WTC11 (cell line): Measurements from ENCODE around the gene SPINDOC. TPM values are rescaled to one million over a fixed set of nuclear protein-coding genes. Genes with fewer than 3 reads are reported as not detected.
A peak's percentile ranks its signal among the peaks of the same experiment; 100 is the strongest.

Experiments
- ATAC-seq: fragments of 200-7000 bp; cut with Tn5 transposase; 2 replicates; pipeline ENCODE4 v1.10.0; 2021; ENCODE audit warnings: mild to moderate bottlenecking, moderate library complexity
- CTCF ChIA-PET: fragments of 300-600 bp; sonication (Branson Sonifier 250); formaldehyde crosslinking; loops from one replicate; lab custom pipeline; 2021; ENCODE audit warnings: antibody characterized with exemption; lab: Charles Lee
- POLR2A ChIA-PET: fragments of 350-600 bp; sonication (Branson Sonifier 250); formaldehyde crosslinking; loops from one replicate; lab custom pipeline; 2021; ENCODE audit warnings: antibody characterized with exemption; lab: Charles Lee
- DNase-seq: peaks from one replicate; pipeline ENCODE4 v3.0.0; 2021; ENCODE audit warnings: low spot score
- H3K27ac Mint-ChIP-seq: 2 replicates; pipeline ENCODE4 v1.8.0; 2021; ENCODE audit warnings: mixed read lengths
- H3K27me3 Mint-ChIP-seq: 2 replicates; pipeline ENCODE4 v1.8.0; 2021; ENCODE audit warnings: low read depth, mild to moderate bottlenecking, moderate library complexity, mixed read lengths
- H3K36me3 Mint-ChIP-seq: 2 replicates; pipeline ENCODE4 v1.8.0; 2021; ENCODE audit warnings: mixed read lengths
- H3K4me1 Mint-ChIP-seq: 2 replicates; pipeline ENCODE4 v1.8.0; 2022; ENCODE audit warnings: mixed read lengths
- H3K4me3 Mint-ChIP-seq: 2 replicates; pipeline ENCODE4 v1.8.0; 2021; ENCODE audit warnings: mild to moderate bottlenecking, moderate library complexity, mixed read lengths
- H3K9me3 Mint-ChIP-seq: 2 replicates; pipeline ENCODE4 v1.8.0; 2021; ENCODE audit warnings: mixed read lengths
- ATF3 ChIP-seq: sonication (generic); formaldehyde crosslinking; conservative IDR thresholded peaks from 2 replicates; pipeline ENCODE4 v1.8.1; 2022; ENCODE audit warnings: mild to moderate bottlenecking, missing genetic modification reagents
- ATF6 ChIP-seq: sonication (generic); formaldehyde crosslinking; IDR thresholded peaks from 2 replicates; pipeline ENCODE4 v1.8.1; 2023; ENCODE audit warnings: mild to moderate bottlenecking, missing genetic modification reagents
- CREM ChIP-seq: sonication (generic); formaldehyde crosslinking; IDR thresholded peaks from 2 replicates; pipeline ENCODE4 v1.8.1; 2022; ENCODE audit warnings: mild to moderate bottlenecking, missing genetic modification reagents, moderate library complexity
- CTCF ChIP-seq: fragments of 200-600 bp; IDR thresholded peaks from 2 replicates; pipeline ENCODE4 v1.8.0; 2022; ENCODE audit warnings: antibody characterized with exemption
- EMX1 ChIP-seq: fragments of 250-450 bp; sonication (Bioruptor Pico); IDR thresholded peaks from 2 replicates; pipeline ENCODE4 v1.8.0; 2021; ENCODE audit warnings: mild to moderate bottlenecking
- ESRRA ChIP-seq: sonication (generic); formaldehyde crosslinking; IDR thresholded peaks from 2 replicates; pipeline ENCODE4 v1.8.1; 2022; ENCODE audit warnings: mild to moderate bottlenecking, missing genetic modification reagents, borderline replicate concordance
- FOXP1 ChIP-seq: sonication (generic); formaldehyde crosslinking; IDR thresholded peaks from 2 replicates; pipeline ENCODE4 v1.8.0; 2022; ENCODE audit warnings: missing genetic modification reagents, mild to moderate bottlenecking, moderate library complexity, borderline replicate concordance
- GTF2I ChIP-seq: fragments of 250-450 bp; sonication (Bioruptor Pico); conservative IDR thresholded peaks from 2 replicates; pipeline ENCODE4 v1.4.0; 2021; ENCODE audit warnings: mild to moderate bottlenecking
- IRF1 ChIP-seq: sonication (generic); formaldehyde crosslinking; IDR thresholded peaks from 2 replicates; pipeline ENCODE4 v1.8.0; 2023; ENCODE audit warnings: missing genetic modification reagents
- NFATC4 ChIP-seq: fragments of 250-450 bp; sonication (Bioruptor Pico); IDR thresholded peaks from 2 replicates; pipeline ENCODE4 v1.9.0; 2021; ENCODE audit warnings: mild to moderate bottlenecking
- NFE2L1 ChIP-seq: sonication (generic); formaldehyde crosslinking; IDR thresholded peaks from 2 replicates; pipeline ENCODE4 v1.8.1; 2023; ENCODE audit warnings: missing genetic modification reagents
- NR2C2 ChIP-seq: sonication (generic); formaldehyde crosslinking; IDR thresholded peaks from 2 replicates; pipeline ENCODE4 v1.8.0; 2022; ENCODE audit warnings: mild to moderate bottlenecking, missing genetic modification reagents
- OVOL2 ChIP-seq: fragments of 250-450 bp; sonication (Bioruptor Pico); IDR thresholded peaks from 2 replicates; pipeline ENCODE4 v1.9.0; 2021; ENCODE audit warnings: mild to moderate bottlenecking, borderline replicate concordance
- RORB ChIP-seq: fragments of 250-450 bp; sonication (Bioruptor Pico); IDR thresholded peaks from 2 replicates; pipeline ENCODE4 v1.9.0; 2021; ENCODE audit warnings: mild to moderate bottlenecking
- SMAD3 ChIP-seq: sonication (generic); formaldehyde crosslinking; IDR thresholded peaks from 2 replicates; pipeline ENCODE4 v1.8.0; 2022; ENCODE audit warnings: missing genetic modification reagents, mild to moderate bottlenecking, borderline replicate concordance
- TCF7 ChIP-seq: sonication (generic); formaldehyde crosslinking; IDR thresholded peaks from 2 replicates; pipeline ENCODE4 v1.8.0; 2022; ENCODE audit warnings: mild to moderate bottlenecking, low read depth, missing genetic modification reagents, moderate library complexity
- TEAD4 ChIP-seq: sonication (generic); formaldehyde crosslinking; IDR thresholded peaks from 2 replicates; pipeline ENCODE4 v1.8.0; 2022; ENCODE audit warnings: mild to moderate bottlenecking, missing genetic modification reagents
- ZBTB21 ChIP-seq: sonication (generic); formaldehyde crosslinking; IDR thresholded peaks from 2 replicates; pipeline ENCODE4 v1.8.1; 2023; ENCODE audit warnings: mild to moderate bottlenecking, missing genetic modification reagents, borderline replicate concordance
- ZBTB43 ChIP-seq: sonication (generic); formaldehyde crosslinking; IDR thresholded peaks from 2 replicates; pipeline ENCODE4 v1.8.1; 2023; ENCODE audit warnings: mild to moderate bottlenecking, missing genetic modification reagents
- ZMAT4 ChIP-seq: fragments of 250-450 bp; sonication (Bioruptor Pico); IDR thresholded peaks from 2 replicates; pipeline ENCODE4 v1.9.0; 2021; ENCODE audit warnings: mild to moderate bottlenecking
- ZNF219 ChIP-seq: sonication (generic); formaldehyde crosslinking; IDR thresholded peaks from 2 replicates; pipeline ENCODE4 v1.8.0; 2023; ENCODE audit warnings: missing genetic modification reagents, mild to moderate bottlenecking, borderline replicate concordance
- ZNF232 ChIP-seq: sonication (generic); formaldehyde crosslinking; IDR thresholded peaks from 2 replicates; pipeline ENCODE4 v1.8.0; 2022; ENCODE audit warnings: mild to moderate bottlenecking, missing genetic modification reagents
- ZNF317 ChIP-seq: sonication (generic); formaldehyde crosslinking; IDR thresholded peaks from 2 replicates; pipeline ENCODE4 v1.8.1; 2023; ENCODE audit warnings: low read depth, mild to moderate bottlenecking, moderate library complexity, missing genetic modification reagents, borderline replicate concordance
- ZNF396 ChIP-seq: fragments of 250-450 bp; sonication (Bioruptor Pico); IDR thresholded peaks from 2 replicates; pipeline ENCODE4 v1.8.0; 2021; ENCODE audit warnings: mild to moderate bottlenecking, moderate library complexity, borderline replicate concordance
- ZNF416 ChIP-seq: fragments of 250-450 bp; sonication (Bioruptor Pico); IDR thresholded peaks from 2 replicates; pipeline ENCODE4 v1.9.0; 2021; ENCODE audit warnings: mild to moderate bottlenecking, inconsistent platforms
- total RNA-seq: library from RNA; stranded (reverse); gene quantifications from 3 replicates; pipeline ENCODE4 v1.2.3, GENCODE V29; 2021
- TF ChIP-seq, protein P1 (sequence below): sonication (generic); formaldehyde crosslinking; IDR thresholded peaks from 2 replicates; pipeline ENCODE4 v1.8.0; 2022; ENCODE audit warnings: mild to moderate bottlenecking, missing genetic modification reagents

The SPINDOC gene
- total RNA-seq, 1 experiment from 2014 or later, result 93.8 TPM

- TF ChIP-seq TEAD4 (CRISPR knock-in tag), result no peak
- TF ChIP-seq EMX1 (CRISPR knock-in tag), result no peak
- no peak for TF ChIP-seq ESRRA (CRISPR knock-in tag)
- TF ChIP-seq ATF3 (CRISPR knock-in tag), result no peak
- TF ChIP-seq NFE2L1, result no peak
- no peak for TF ChIP-seq CREM (CRISPR knock-in tag)
- TF ChIP-seq ZNF219 (CRISPR knock-in tag), result no peak
- no peak for TF ChIP-seq ZNF396 (CRISPR knock-in tag)
- TF ChIP-seq ZNF416 (CRISPR knock-in tag), result no peak
- TF ChIP-seq NR2C2, result no peak
- no peak for TF ChIP-seq ZNF232
- TF ChIP-seq GTF2I, result no peak
Observed at GRCh38 chr11:63837739-63838138, 24.5 kb downstream of the SPINDOC start (continued).

DNA sequence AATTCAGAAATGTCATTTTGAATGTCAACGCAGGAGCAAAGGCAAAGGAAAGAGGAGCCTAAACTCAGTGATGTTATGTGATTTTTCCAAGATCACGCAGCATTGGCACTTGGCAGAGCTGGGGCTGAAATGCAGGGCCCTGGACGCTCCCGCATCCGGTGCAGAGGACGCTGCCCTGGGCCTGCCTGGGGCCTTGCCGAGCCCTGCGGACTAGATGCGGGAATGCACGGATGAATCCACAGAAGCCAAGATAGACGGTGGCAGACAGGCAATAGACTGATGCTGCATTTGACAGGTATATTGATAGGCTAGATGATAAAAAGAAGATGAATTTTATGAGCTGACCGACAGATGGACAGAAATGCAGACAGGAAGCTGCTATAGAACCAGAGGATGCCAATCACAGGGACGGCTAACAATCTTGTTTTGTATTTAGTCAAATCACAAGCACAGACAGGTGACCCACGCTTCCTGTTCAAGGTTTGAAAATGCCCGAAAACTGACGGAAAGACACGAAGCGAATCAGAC is 25.0 kb downstream of the SPINDOC start:
- ChIA-PET CTCF (interaction anchor here (0.6 to 4.9 kb wide), 32 partner anchors 8 to 347 kb away, joined by 3 to 94 read pairs (median 4); partner anchors contain the start of genes COX8A, RCOR2, STIP1 and ZFTA), POLR2A (interaction anchor here (0.7 to 2.3 kb wide), 8 partner anchors 9 to 167 kb away, joined by 3 to 14 read pairs (median 4); partner anchors contain the start of genes ATL3 and RCOR2)
- Mint-ChIP-seq H3K4me1 (peaks cover 52% of the 10 kb centered on the region), H3K9me3 (no peaks in the 10 kb centered on the region), H3K36me3 (no peaks in the 10 kb centered on the region), H3K27ac (peak overlapping the region; percentile 73), H3K27me3 (no peaks in the 10 kb centered on the region; the same call in 1 of the 2 replicates), H3K4me3 (peak overlapping the region; percentile 65)
- no peak for TF ChIP-seq ZNF396 (CRISPR knock-in tag)
- no peak for TF ChIP-seq RORB
- no peak for TF ChIP-seq FOXP1 (CRISPR knock-in tag)
- TF ChIP-seq CTCF, result no peak
- ATAC-seq (no peak), DNase-seq (peak; percentile 37)

- peak; percentile 99 for DNase-seq
- peak within 1 kb of the TSS; percentile 90 for H3K4me3 Mint-ChIP-seq
- H3K36me3 Mint-ChIP-seq, result peaks cover 2% of the 10 kb centered on the region; the same call in 1 of the 2 replicates
- peaks cover 58% of the 10 kb centered on the region for H3K4me1 Mint-ChIP-seq
- H3K27ac Mint-ChIP-seq, result peak within 1 kb of the TSS; percentile 93
- H3K9me3 Mint-ChIP-seq, result no peaks in the 10 kb centered on the region
- CTCF ChIA-PET, result interaction anchor here (0.6 to 4.9 kb wide), 26 partner anchors 9 to 346 kb away, joined by 3 to 94 read pairs (median 6); partner anchors contain the start of genes RCOR2, STIP1 and ZFTA
- H3K27me3 Mint-ChIP-seq, result no peaks in the 10 kb centered on the region
- ATAC-seq, result peak; percentile 88
- POLR2A ChIA-PET, result interaction anchor here (0.6 to 2.3 kb wide), 9 partner anchors 10 to 168 kb away, joined by 3 to 14 read pairs (median 3); partner anchors contain the start of genes ATL3 and RCOR2
- TF ChIP-seq NFATC4 (CRISPR knock-in tag) (no peak), IRF1 (CRISPR knock-in tag) (no peak), TCF7 (CRISPR knock-in tag) (peak; percentile 45; the same call in 1 of the 2 replicates), ATF6 (CRISPR knock-in tag) (no peak), FOXP1 (CRISPR knock-in tag) (peak; percentile 60; the same call in 1 of the 2 replicates), ZMAT4 (CRISPR knock-in tag) (no peak), SMAD3 (CRISPR knock-in tag) (no peak), OVOL2 (CRISPR knock-in tag) (no peak), ZNF317 (CRISPR knock-in tag) (no peak), ZBTB21 (no peak), ZBTB43 (CRISPR knock-in tag) (no peak)
- TF ChIP-seq, protein P1, sequence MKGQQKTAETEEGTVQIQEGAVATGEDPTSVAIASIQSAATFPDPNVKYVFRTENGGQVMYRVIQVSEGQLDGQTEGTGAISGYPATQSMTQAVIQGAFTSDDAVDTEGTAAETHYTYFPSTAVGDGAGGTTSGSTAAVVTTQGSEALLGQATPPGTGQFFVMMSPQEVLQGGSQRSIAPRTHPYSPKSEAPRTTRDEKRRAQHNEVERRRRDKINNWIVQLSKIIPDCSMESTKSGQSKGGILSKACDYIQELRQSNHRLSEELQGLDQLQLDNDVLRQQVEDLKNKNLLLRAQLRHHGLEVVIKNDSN (CRISPR knock-in tag), result peak; percentile 46; the same call in 1 of the 2 replicates
Observed at GRCh38 chr11:63838678-63839507, 25.6 kb downstream of the SPINDOC start, which contains the start of gene MARK2. Gene MARK2 (plus strand): TSS chr11:63839110. CDS start chr11:63839507, 397 bp downstream.
